Measurements from ENCODE around the gene RHO. TPM values are rescaled to one million over a fixed set of nuclear protein-coding genes. Genes with fewer than 3 reads are reported as not detected.

Gene RHO
- total RNA-seq, 1 experiment from 2014 or later = not detected

- TF ChIP-seq CTCF (IDR thresholded peaks at IDR 0.05; ENCODE audit: insufficient read depth in 1 of 2, low read depth in 1 of 2, low read length in 1 of 2, severe bottlenecking in 1 of 2, unreplicated experiment in 1 of 2) = no peak
- Histone ChIP-seq H3K36me3 (ENCODE audit: control insufficient read depth, insufficient read depth, low read length) (no peaks in the 10 kb centered on the region; the same call in 1 of the 2 replicates), H3K27me3 (replicated peaks; ENCODE audit: control insufficient read depth, insufficient read depth, low read length) (no peaks in the 10 kb centered on the region), H3K9me3 (no peaks in the 10 kb centered on the region), H3K4me1 (no peaks in the 10 kb centered on the region), H3K4me3 (ENCODE audit: low read depth, low read length) (no peak overlapping the region)
- Mint-ChIP-seq H3K27ac (ENCODE audit: unreplicated experiment) (no peak overlapping the region), H3K4me1 (ENCODE audit: low read depth, unreplicated experiment) (no peaks in the 10 kb centered on the region), H3K36me3 (ENCODE audit: insufficient read depth, unreplicated experiment) (peaks cover 6% of the 10 kb centered on the region), H3K27me3 (ENCODE audit: insufficient read depth, unreplicated experiment) (no peaks in the 10 kb centered on the region), H3K9me3 (ENCODE audit: unreplicated experiment) (no peaks in the 10 kb centered on the region), H3K4me3 (ENCODE audit: unreplicated experiment) (no peak overlapping the region)
- no TSS peak for BruUV-seq (replicated peaks)
- DNase-seq = no peak
- intact Hi-C loops (cut with micrococcal nuclease; ENCODE audit: unreplicated experiment) = no loop called here
- ChIA-PET POLR2A (no interaction called here), CTCF (no interaction called here)
Measured at GRCh38 chr3:129517516-129517915, 10.9 kb upstream of the RHO start.

- ChIA-PET CTCF (no interaction called here), POLR2A (no interaction called here)
- Histone ChIP-seq H3K36me3 (ENCODE audit: control insufficient read depth, insufficient read depth, low read length) (no peaks in the 10 kb centered on the region), H3K9me3 (no peaks in the 10 kb centered on the region), H3K4me1 (no peaks in the 10 kb centered on the region), H3K4me3 (ENCODE audit: low read depth, low read length) (no peak overlapping the region), H3K27me3 (replicated peaks; ENCODE audit: control insufficient read depth, insufficient read depth, low read length) (no peaks in the 10 kb centered on the region)
- Mint-ChIP-seq H3K4me3 (ENCODE audit: unreplicated experiment) (no peak overlapping the region), H3K27me3 (ENCODE audit: insufficient read depth, unreplicated experiment) (no peaks in the 10 kb centered on the region), H3K9me3 (ENCODE audit: unreplicated experiment) (no peaks in the 10 kb centered on the region), H3K36me3 (ENCODE audit: insufficient read depth, unreplicated experiment) (peaks cover 6% of the 10 kb centered on the region), H3K27ac (ENCODE audit: unreplicated experiment) (no peak overlapping the region), H3K4me1 (ENCODE audit: low read depth, unreplicated experiment) (no peaks in the 10 kb centered on the region)
- BruUV-seq (replicated peaks) = no TSS peak
- intact Hi-C loops (cut with micrococcal nuclease; ENCODE audit: unreplicated experiment) = no loop called here
- TF ChIP-seq CTCF (IDR thresholded peaks at IDR 0.05; ENCODE audit: insufficient read depth in 1 of 2, low read depth in 1 of 2, low read length in 1 of 2, severe bottlenecking in 1 of 2, unreplicated experiment in 1 of 2) = no peak
- DNase-seq = no peak
Measured at GRCh38 chr3:129518038-129518561, 10.3 kb upstream of the RHO start.

GRCh38 chr3:129518581-129518980 lies 9.9 kb upstream of the RHO start:
- Mint-ChIP-seq H3K27ac (ENCODE audit: unreplicated experiment) (no peak overlapping the region), H3K4me3 (ENCODE audit: unreplicated experiment) (no peak overlapping the region), H3K4me1 (ENCODE audit: low read depth, unreplicated experiment) (no peaks in the 10 kb centered on the region), H3K27me3 (ENCODE audit: insufficient read depth, unreplicated experiment) (no peaks in the 10 kb centered on the region), H3K36me3 (ENCODE audit: insufficient read depth, unreplicated experiment) (peaks cover 6% of the 10 kb centered on the region), H3K9me3 (ENCODE audit: unreplicated experiment) (no peaks in the 10 kb centered on the region)
- Histone ChIP-seq H3K36me3 (ENCODE audit: control insufficient read depth, insufficient read depth, low read length) (no peaks in the 10 kb centered on the region), H3K9me3 (no peaks in the 10 kb centered on the region), H3K4me1 (no peaks in the 10 kb centered on the region), H3K4me3 (ENCODE audit: low read depth, low read length) (no peak overlapping the region), H3K27me3 (replicated peaks; ENCODE audit: control insufficient read depth, insufficient read depth, low read length) (no peaks in the 10 kb centered on the region)
- no peak for DNase-seq
- ChIA-PET CTCF (no interaction called here), POLR2A (no interaction called here)
- intact Hi-C loops (cut with micrococcal nuclease; ENCODE audit: unreplicated experiment) = no loop called here
- TF ChIP-seq CTCF (IDR thresholded peaks at IDR 0.05; ENCODE audit: insufficient read depth in 1 of 2, low read depth in 1 of 2, low read length in 1 of 2, severe bottlenecking in 1 of 2, unreplicated experiment in 1 of 2) = no peak
- no TSS peak for BruUV-seq (replicated peaks)

Data from Caco-2 (cell line).